Measurements from ENCODE around the gene UBTF. TPM values are rescaled to one million over a fixed set of nuclear protein-coding genes. Genes with fewer than 3 reads are reported as not detected.

UBTF gene
- polyA plus RNA-seq, 1 donor (not counting 4 experiments of a cell fraction or from before 2014, with no cell fraction given), result 23.0 TPM

GRCh38 chr17:44177640-44178039, 41.8 kb downstream of the UBTF start:
- no peak for FAIRE-seq
- dilution Hi-C loops (cut with MboI; ENCODE audit: extremely low pct_ligation_motif_present, low sequenced_read_pairs), result no loop called here

GRCh38 chr17:44176671-44177501, 42.6 kb downstream of the UBTF start:
- H3K4me3 ChIP-seq (ENCODE audit: control insufficient read depth in 2 of 3, extremely low read depth in 1 of 3, insufficient read depth in 2 of 3, low read depth in 1 of 3, low read length in 3 of 3), result no peak overlapping the region
- no peak overlapping the region for H3K27ac ChIP-seq (ENCODE audit: control insufficient read depth, insufficient read depth, low read length)
- no peak overlapping the region for H2AFZ ChIP-seq (ENCODE audit: control insufficient read depth, low read length)
- no peak overlapping the region for H3K4me2 ChIP-seq (ENCODE audit: control insufficient read depth, extremely low read depth, insufficient read depth, low read depth, low read length)
- DNase-seq (ENCODE audit: low read depth, low spot score) (no peak), FAIRE-seq (no peak)
- H4K20me1 ChIP-seq (ENCODE audit: control insufficient read depth, extremely low read depth, insufficient read depth, low read length), result no peaks in the 10 kb centered on the region
- no peaks in the 10 kb centered on the region for H3K9me1 ChIP-seq (ENCODE audit: control insufficient read depth, extremely low read depth, insufficient read depth, low read length)
- H3K9me3 ChIP-seq (ENCODE audit: control insufficient read depth, low read depth, low read length), result no peaks in the 10 kb centered on the region
- TF ChIP-seq EZH2 (IDR thresholded peaks at IDR 0.05; ENCODE audit: low read length), result no peak
- no peaks in the 10 kb centered on the region for H3K4me1 ChIP-seq (ENCODE audit: control insufficient read depth, extremely low read depth, insufficient read depth, low read length)
- peaks cover 2% of the 10 kb centered on the region for H3K79me2 ChIP-seq (ENCODE audit: control insufficient read depth, insufficient read depth, low read length)
- no peaks in the 10 kb centered on the region for H3K27me3 ChIP-seq (ENCODE audit: control insufficient read depth, extremely low read depth, insufficient read depth, low read length)
- H3K9ac ChIP-seq (ENCODE audit: control insufficient read depth, extremely low read depth, insufficient read depth, low read length), result no peak overlapping the region
- H3K36me3 ChIP-seq (ENCODE audit: control insufficient read depth in 2 of 2, extremely low read depth in 1 of 2, insufficient read depth in 2 of 2, low read length in 2 of 2), result peaks cover 8 to 9% of the 10 kb centered on the region in 2 experiments
- dilution Hi-C loops (cut with MboI; ENCODE audit: extremely low pct_ligation_motif_present, low sequenced_read_pairs), result no loop called here

More at GRCh38 chr17:44177640-44178039, 41.8 kb downstream of the UBTF start:
- Histone ChIP-seq H3K27me3 (ENCODE audit: control insufficient read depth, extremely low read depth, insufficient read depth, low read length) (no peaks in the 10 kb centered on the region), H3K9me1 (ENCODE audit: control insufficient read depth, extremely low read depth, insufficient read depth, low read length) (no peaks in the 10 kb centered on the region), H3K9me3 (ENCODE audit: control insufficient read depth, low read depth, low read length) (no peaks in the 10 kb centered on the region), H3K27ac (ENCODE audit: control insufficient read depth, insufficient read depth, low read length) (no peak overlapping the region), H2AFZ (ENCODE audit: control insufficient read depth, low read length) (no peak overlapping the region), H3K36me3 (ENCODE audit: control insufficient read depth in 2 of 2, extremely low read depth in 1 of 2, insufficient read depth in 2 of 2, low read length in 2 of 2) (peaks cover 8 to 9% of the 10 kb centered on the region in 2 experiments), H3K9ac (ENCODE audit: control insufficient read depth, extremely low read depth, insufficient read depth, low read length) (no peak overlapping the region), H4K20me1 (ENCODE audit: control insufficient read depth, extremely low read depth, insufficient read depth, low read length) (no peaks in the 10 kb centered on the region), H3K4me2 (ENCODE audit: control insufficient read depth, extremely low read depth, insufficient read depth, low read depth, low read length) (no peak overlapping the region), H3K4me3 (ENCODE audit: control insufficient read depth in 2 of 3, extremely low read depth in 1 of 3, insufficient read depth in 2 of 3, low read depth in 1 of 3, low read length in 3 of 3) (no peak overlapping the region), H3K79me2 (ENCODE audit: control insufficient read depth, insufficient read depth, low read length) (peaks cover 2% of the 10 kb centered on the region), H3K4me1 (ENCODE audit: control insufficient read depth, extremely low read depth, insufficient read depth, low read length) (no peaks in the 10 kb centered on the region)
- TF ChIP-seq EZH2 (IDR thresholded peaks at IDR 0.05; ENCODE audit: low read length) (no peak), CTCF (optimal IDR thresholded peaks at IDR 0.05 in 1 of 3, IDR thresholded peaks at IDR 0.05 in 1 of 3, conservative IDR thresholded peaks at IDR 0.05 in 1 of 3; ENCODE audit: extremely low read depth in 1 of 3, insufficient read depth in 2 of 3, low read length in 3 of 3) (no peak)
- DNase-seq (ENCODE audit: low read depth, low spot score), result no peak
